Pancreas (tissue), 10 donors: ENCODE measurements around the gene ZCCHC7. TPM values are rescaled to one million over a fixed set of nuclear protein-coding genes. Genes with fewer than 3 reads are reported as not detected.
"Not testable (repeated sequence)": the region's sequence is repeated elsewhere in the genome, so short reads cannot be mapped to it uniquely, and the experiment has no call there.

ENCODE experiments used
- ATAC-seq, 4 donors: fragments of 200-7000 bp; cut with Tn5 transposase; one replicate each; pipeline versions ENCODE4 v1.8.0 to v1.9.1; 2020; ENCODE audit warnings: mild to moderate bottlenecking in 4 of 4, moderate library complexity in 4 of 4
- DNase-seq, 6 donors: peaks; one replicate each; pipeline ENCODE4 v3.0.0-alpha.2; 2020
- FAIRE-seq: peaks from 2 replicates; lab custom pipeline; 2012; peaks lifted over from hg19 to GRCh38; lab: Jason Lieb, UNC
- H3K27ac ChIP-seq, 4 donors: fragments of 200-600 bp; sonication (generic); 1 replicate in 3 of 4; 2 replicates in 1 of 4; pipeline versions ENCODE4 v1.5.0 to v1.8.0; 2020
- H3K27me3 ChIP-seq, 4 donors: fragments of 200-600 bp; one replicate each; pipeline ENCODE4 v1.8.0; 2021
- H3K36me3 ChIP-seq, 3 donors: fragments of 200-600 bp; sonication (generic) in 1 of 3; one replicate each; pipeline versions ENCODE4 v1.5.0 to v1.8.0; 2020 to 2021
- H3K4me1 ChIP-seq, 3 donors: fragments of 200-600 bp; one replicate each; pipeline ENCODE4 v1.8.0; 2021
- H3K4me3 ChIP-seq, 4 donors: fragments of 200-600 bp; sonication (generic) in 2 of 4; one replicate each; pipeline versions ENCODE4 v1.5.0 to v1.8.0; 2020 to 2021
- H3K9me3 ChIP-seq, 4 donors: fragments of 200-600 bp; one replicate each; pipeline ENCODE4 v1.8.0; 2021
- WGBS, 2 donors: extraction: QIAGEN DNeasy Blood & Tissue Kit; methylation state at CpG; one replicate each; pipeline ENCODE4 v1.1.7; 2013; 5-methylcytosine and 5-hydroxymethylcytosine counted together
- intact Hi-C, 3 donors: fragments of 100-400 bp; cut with DNase I; formaldehyde crosslinking; loops; one replicate each; pipeline versions ENCODE4 v1.11.1 to v1.14.2; 2022
- polyA plus RNA-seq, 2 donors: library from polyadenylated mRNA; stranded (reverse); fragments of 200-250 nt; gene quantifications; one replicate each; pipeline ENCODE4 v1.2.3, GENCODE V29; 2013
- total RNA-seq, 6 donors: library from RNA; stranded (reverse); fragmentation: NEBNext Ultra II Directional in 4 of 6; extraction: Animal tissue kit (Norgen Biotek cat#: 25700) in 4 of 6; gene quantifications; one replicate each; pipeline versions ENCODE4 v1.2.1 to v1.2.4, GENCODE V29; 2021 to 2023
- TF ChIP-seq, protein P1 (sequence below), 4 donors: fragments of 200-600 bp; sonication (generic) in 3 of 4; IDR thresholded peaks; one replicate each; pipeline versions ENCODE4 v1.5.0 to v1.8.0; 2021; ENCODE audit warnings: antibody characterized with exemption in 4 of 4
- donor health status: healthy with polysubstance abuse.
- donor health status: DM: no; HTN: no; CAD: no; lungs with moderate emphysema.
- donor health status: DM: no; HTN: no; CAD: no.
- donor health status: control.
- donor health status: control.
- donor health status: Bipolar disorder and iron deficiency.
- donor health status: DM: yes; HTN: yes; CAD: no.
- donor health status: DM: no; HTN: no; CAD: no.
- donor health status: DM: no; HTN: no; CAD: no.
- donor health status: DM: yes; HTN: yes; CAD: no.

Gene ZCCHC7
- total and polyA plus RNA-seq, 8 donors, result 8.1 to 17.4 (median 14.4) TPM

DNA sequence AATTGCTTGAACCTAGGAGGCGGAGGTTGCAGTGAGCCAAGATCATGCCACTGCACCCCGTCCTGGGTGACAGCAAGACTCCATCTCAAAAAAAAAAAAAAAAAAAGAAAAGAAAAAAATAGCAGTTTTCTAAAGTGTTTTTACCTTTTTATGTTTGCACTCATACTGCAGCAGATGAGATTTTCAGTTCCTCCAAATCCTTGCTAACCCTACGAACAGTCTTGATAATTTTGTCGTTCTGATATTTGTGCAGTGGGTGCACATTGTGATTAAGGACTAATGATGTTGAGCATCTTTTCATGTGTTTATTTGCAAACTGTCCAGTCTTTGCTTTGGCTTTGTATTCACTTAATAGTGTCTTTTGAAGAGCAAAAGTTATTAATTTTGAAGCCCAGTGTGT lies 42.9 kb downstream of the ZCCHC7 start:
- WGBS, 2 donors, result 93 to 98% methylated on average over 4 of the region's 4 CpGs

DNA sequence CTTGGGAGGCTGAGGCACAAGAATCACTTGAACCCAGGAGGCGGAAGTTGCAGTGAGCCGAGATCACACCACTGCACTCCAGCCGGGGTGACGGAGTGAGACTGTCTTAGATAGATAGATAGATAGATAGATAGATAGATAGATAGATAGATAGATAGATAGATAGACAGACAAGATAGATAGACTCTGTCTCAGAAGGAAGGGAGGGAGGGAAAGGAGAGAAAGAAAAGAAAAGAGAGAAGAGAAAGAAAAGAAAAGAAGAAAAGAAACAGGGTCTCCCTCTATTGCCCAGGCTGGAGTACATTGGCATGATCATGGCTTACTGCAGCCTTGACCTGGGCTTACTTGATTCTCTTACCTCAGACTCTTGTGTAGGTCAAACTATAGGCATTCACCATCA lies 44.0 kb downstream of the ZCCHC7 start:
- H3K4me1 ChIP-seq, DNase-seq, FAIRE-seq, ATAC-seq, H3K27me3 ChIP-seq, H3K9me3 ChIP-seq, H3K27ac ChIP-seq, H3K4me3 ChIP-seq, intact Hi-C loops, H3K36me3 ChIP-seq: not testable (repeated sequence)
- 96 to 99% methylated on average over 4 of the region's 4 CpGs for WGBS, 2 donors

More for the DNA sequence above, 42.9 kb downstream of the ZCCHC7 start:
- ATAC-seq (no peak), DNase-seq (no peak), FAIRE-seq (no peak)
- TF ChIP-seq, protein P1, sequence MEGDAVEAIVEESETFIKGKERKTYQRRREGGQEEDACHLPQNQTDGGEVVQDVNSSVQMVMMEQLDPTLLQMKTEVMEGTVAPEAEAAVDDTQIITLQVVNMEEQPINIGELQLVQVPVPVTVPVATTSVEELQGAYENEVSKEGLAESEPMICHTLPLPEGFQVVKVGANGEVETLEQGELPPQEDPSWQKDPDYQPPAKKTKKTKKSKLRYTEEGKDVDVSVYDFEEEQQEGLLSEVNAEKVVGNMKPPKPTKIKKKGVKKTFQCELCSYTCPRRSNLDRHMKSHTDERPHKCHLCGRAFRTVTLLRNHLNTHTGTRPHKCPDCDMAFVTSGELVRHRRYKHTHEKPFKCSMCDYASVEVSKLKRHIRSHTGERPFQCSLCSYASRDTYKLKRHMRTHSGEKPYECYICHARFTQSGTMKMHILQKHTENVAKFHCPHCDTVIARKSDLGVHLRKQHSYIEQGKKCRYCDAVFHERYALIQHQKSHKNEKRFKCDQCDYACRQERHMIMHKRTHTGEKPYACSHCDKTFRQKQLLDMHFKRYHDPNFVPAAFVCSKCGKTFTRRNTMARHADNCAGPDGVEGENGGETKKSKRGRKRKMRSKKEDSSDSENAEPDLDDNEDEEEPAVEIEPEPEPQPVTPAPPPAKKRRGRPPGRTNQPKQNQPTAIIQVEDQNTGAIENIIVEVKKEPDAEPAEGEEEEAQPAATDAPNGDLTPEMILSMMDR (IDR thresholded peaks at IDR 0.05), result no peak
- intact Hi-C loops, result no loop called here
- H3K27me3 ChIP-seq, result no peaks in the 10 kb centered on the region
- H3K4me3 ChIP-seq, result no peak overlapping the region
- H3K36me3 ChIP-seq, result no peaks in the 10 kb centered on the region
- H3K9me3 ChIP-seq, result no peaks in the 10 kb centered on the region
- H3K4me1 ChIP-seq, result no peaks in the 10 kb centered on the region
- no peak overlapping the region for H3K27ac ChIP-seq

DNA sequence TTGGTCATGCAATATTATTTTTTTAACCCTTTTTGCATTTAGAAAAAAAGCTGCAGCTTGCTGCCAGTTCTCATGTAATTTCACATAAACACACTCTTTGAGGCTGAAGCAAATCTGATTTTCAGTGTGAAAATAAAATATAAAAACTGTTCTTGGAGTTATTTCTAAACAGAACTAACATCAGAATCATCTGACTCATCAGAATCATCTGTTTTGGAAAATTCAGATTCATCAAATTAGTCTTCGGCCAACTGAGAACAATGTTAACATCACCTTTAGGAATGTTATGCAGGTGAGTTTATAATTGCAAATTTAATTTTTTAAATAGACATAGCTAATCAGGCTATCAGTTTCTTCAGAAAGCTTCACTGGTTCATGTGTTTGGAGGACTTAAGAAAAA lies 45.3 kb downstream of the ZCCHC7 start:
- no peak for FAIRE-seq
- TF ChIP-seq, protein P1 (IDR thresholded peaks at IDR 0.05), result no peak
- no peak for ATAC-seq

DNA sequence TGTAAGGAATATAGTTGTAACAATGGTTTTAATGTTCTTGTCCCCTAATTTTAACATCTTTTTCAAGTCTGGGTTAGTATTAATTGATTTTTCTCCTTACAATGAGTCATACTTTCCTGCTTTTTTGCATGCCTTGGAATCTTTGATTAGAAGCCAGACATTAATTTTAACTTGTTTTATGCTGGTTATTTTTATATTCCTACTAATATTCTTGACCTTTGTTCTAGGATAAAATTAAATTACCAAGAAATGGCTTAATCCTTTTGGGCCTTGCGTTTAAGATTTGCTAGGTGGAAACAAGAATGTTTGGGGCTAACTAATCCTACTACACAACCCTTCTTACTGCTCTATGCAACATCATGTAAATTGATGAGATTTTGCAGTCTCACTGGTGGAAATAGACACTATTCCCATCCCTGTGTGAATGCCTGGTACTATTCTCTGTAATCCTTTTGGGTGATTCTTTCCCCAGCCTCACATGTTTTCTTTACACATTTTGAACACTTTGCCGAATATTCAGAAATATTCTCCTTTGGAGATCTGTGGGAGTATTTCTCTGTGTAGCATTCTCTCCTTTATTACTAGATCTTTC lies 47.2 kb downstream of the ZCCHC7 start:
- 96 to 98% methylated on average over 2 of the region's 2 CpGs for WGBS, 2 donors
- TF ChIP-seq, protein P1 (IDR thresholded peaks at IDR 0.05), result no peak
- FAIRE-seq (no peak), ATAC-seq (no peak), DNase-seq (no peak)
- H3K4me1 ChIP-seq, result no peaks in the 10 kb centered on the region
- H3K9me3 ChIP-seq, result no peaks in the 10 kb centered on the region
- no peaks in the 10 kb centered on the region for H3K36me3 ChIP-seq
- H3K4me3 ChIP-seq, result no peak overlapping the region
- no peak overlapping the region for H3K27ac ChIP-seq
- no peaks in the 10 kb centered on the region for H3K27me3 ChIP-seq
- intact Hi-C loops, result no loop called here

More for the DNA sequence above, 45.3 kb downstream of the ZCCHC7 start:
- H3K4me1 ChIP-seq, result no peaks in the 10 kb centered on the region
- no peak overlapping the region for H3K27ac ChIP-seq
- H3K36me3 ChIP-seq, result no peaks in the 10 kb centered on the region
- no peak overlapping the region for H3K4me3 ChIP-seq
- H3K9me3 ChIP-seq, result no peaks in the 10 kb centered on the region
- intact Hi-C loops, result no loop called here
- no peak for DNase-seq
- H3K27me3 ChIP-seq, result no peaks in the 10 kb centered on the region
- WGBS, 2 donors, result 98 to 100% methylated on average over 1 of the region's 1 CpG

DNA sequence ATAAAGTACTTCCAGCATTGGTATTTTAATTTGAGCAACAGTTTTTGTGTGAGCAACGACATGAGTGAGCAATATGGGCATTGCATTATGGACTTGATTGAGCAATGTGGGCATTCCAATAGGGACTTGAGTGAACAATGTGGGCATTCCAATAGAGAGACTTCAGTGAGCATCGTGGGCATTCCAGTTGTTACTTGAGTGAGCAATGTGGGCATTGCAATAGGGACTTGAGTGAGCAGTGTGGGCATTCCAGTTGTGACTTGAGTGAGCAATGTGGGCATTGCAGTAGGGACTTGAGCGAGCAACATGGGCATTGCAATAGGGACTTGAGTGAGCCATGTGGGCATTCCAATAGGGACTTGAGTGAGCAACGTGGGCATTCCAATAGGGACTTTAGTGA lies 52.2 kb downstream of the ZCCHC7 start:
- TF ChIP-seq, protein P1 (IDR thresholded peaks at IDR 0.05), result no peak
- Histone ChIP-seq H3K27me3 (no peaks in the 10 kb centered on the region), H3K36me3 (no peaks in the 10 kb centered on the region), H3K4me1 (no peaks in the 10 kb centered on the region), H3K9me3 (no peaks in the 10 kb centered on the region), H3K27ac (no peak overlapping the region), H3K4me3 (no peak overlapping the region)
- 95 to 98% methylated on average over 4 of the region's 4 CpGs for WGBS, 2 donors
- DNase-seq, result no peak
- ATAC-seq, result no peak
- FAIRE-seq, result no peak
- intact Hi-C loops, result no loop called here
